ENCODE results near the gene EIF2S3. TPM values are rescaled to one million over a fixed set of nuclear protein-coding genes. Genes with fewer than 3 reads are reported as not detected.

EIF2S3 gene
- total RNA-seq, 1 donor from 2014 or later: 303 TPM

Other genes with a start within 250 kb of the EIF2S3 start
- 5.6 and 10.9 TPM in 2 replicates for gene APOO, start 147.0 kb upstream of the EIF2S3 start, total RNA-seq
- gene CXorf58, start 146.9 kb upstream of the EIF2S3 start, total RNA-seq: 0.05 TPM in 1 of 2 replicates, not detected in the other
- gene KLHL15, start 27.8 kb upstream of the EIF2S3 start, total RNA-seq: 9.4 and 10.0 TPM in 2 replicates
- gene ZFX, start 94.8 kb downstream of the EIF2S3 start, total RNA-seq: 56.0 and 91.2 TPM in 2 replicates

All from dermis blood vessel endothelial cell (primary cell).